ENCODE results near the gene CXXC1.
"Not testable (repeated sequence)": the region's sequence is repeated elsewhere in the genome, so short reads cannot be mapped to it uniquely, and the experiment has no call there.

CXXC1 gene

GRCh38 chr18:50249576-50249975 is 37.9 kb downstream of the CXXC1 start:
- no peak overlapping the region for H3K27ac ChIP-seq (ENCODE audit: low read depth, low read length)
- no peak for TF ChIP-seq EZH2phosphoT487 (conservative IDR thresholded peaks at IDR 0.05; ENCODE audit: low read length)
- TF ChIP-seq CTCF (IDR thresholded peaks at IDR 0.05; ENCODE audit: insufficient read depth, low read length, poor library complexity, severe bottlenecking): no peak
- no peaks in the 10 kb centered on the region for H4K20me1 ChIP-seq (ENCODE audit: low read depth, low read length)
- H3F3A ChIP-seq (ENCODE audit: insufficient read depth): no peaks in the 10 kb centered on the region
- no peaks in the 10 kb centered on the region for H3K79me2 ChIP-seq (ENCODE audit: insufficient read depth, low read length)
- H2AFZ ChIP-seq (ENCODE audit: low read depth, low read length, severe bottlenecking): no peak overlapping the region
- no peak overlapping the region for H3K9ac ChIP-seq (ENCODE audit: low read length)
- no peak overlapping the region for H3K4me2 ChIP-seq (ENCODE audit: low read depth, low read length, poor library complexity, severe bottlenecking)
- no peaks in the 10 kb centered on the region for H3K27me3 ChIP-seq (ENCODE audit: low read length)
- no peaks in the 10 kb centered on the region for H3K9me3 ChIP-seq (ENCODE audit: insufficient read depth, low read length)
- no peak overlapping the region for H3K4me3 ChIP-seq (ENCODE audit: insufficient read depth, low read length, poor library complexity, severe bottlenecking)
- H3K9me2 ChIP-seq (replicated peaks; ENCODE audit: insufficient read depth, low read length): no peaks in the 10 kb centered on the region
- H3K36me3 ChIP-seq (ENCODE audit: low read length): no peaks in the 10 kb centered on the region

GRCh38 chr18:50247561-50247960 is 39.9 kb downstream of the CXXC1 start:
- Histone ChIP-seq H3F3A (ENCODE audit: insufficient read depth) (no peaks in the 10 kb centered on the region), H3K36me3 (ENCODE audit: low read length) (no peaks in the 10 kb centered on the region), H3K9ac (ENCODE audit: low read length) (no peak overlapping the region), H3K9me3 (ENCODE audit: insufficient read depth, low read length) (no peaks in the 10 kb centered on the region), H2AFZ (ENCODE audit: low read depth, low read length, severe bottlenecking) (no peak overlapping the region), H4K20me1 (ENCODE audit: low read depth, low read length) (no peaks in the 10 kb centered on the region), H3K9me2 (replicated peaks; ENCODE audit: insufficient read depth, low read length) (no peaks in the 10 kb centered on the region), H3K27ac (ENCODE audit: low read depth, low read length) (no peak overlapping the region), H3K27me3 (ENCODE audit: low read length) (no peaks in the 10 kb centered on the region), H3K4me2 (ENCODE audit: low read depth, low read length, poor library complexity, severe bottlenecking) (no peak overlapping the region), H3K4me3 (ENCODE audit: insufficient read depth, low read length, poor library complexity, severe bottlenecking) (no peak overlapping the region), H3K79me2 (ENCODE audit: insufficient read depth, low read length) (no peaks in the 10 kb centered on the region)
- TF ChIP-seq CTCF (IDR thresholded peaks at IDR 0.05; ENCODE audit: insufficient read depth, low read length, poor library complexity, severe bottlenecking) (no peak), EZH2phosphoT487 (conservative IDR thresholded peaks at IDR 0.05; ENCODE audit: low read length) (no peak)

GRCh38 chr18:50241768-50242167 is 45.7 kb downstream of the CXXC1 start:
- not testable (repeated sequence) for H3K9ac ChIP-seq (ENCODE audit: low read length); H3K27me3 ChIP-seq (ENCODE audit: low read length); H3K9me3 ChIP-seq (ENCODE audit: insufficient read depth, low read length); H3K27ac ChIP-seq (ENCODE audit: low read depth, low read length); H3K79me2 ChIP-seq (ENCODE audit: insufficient read depth, low read length); H3K36me3 ChIP-seq (ENCODE audit: low read length); H3F3A ChIP-seq (ENCODE audit: insufficient read depth); H3K4me2 ChIP-seq (ENCODE audit: low read depth, low read length, poor library complexity, severe bottlenecking); H2AFZ ChIP-seq (ENCODE audit: low read depth, low read length, severe bottlenecking); H3K9me2 ChIP-seq (replicated peaks; ENCODE audit: insufficient read depth, low read length); H3K4me3 ChIP-seq (ENCODE audit: insufficient read depth, low read length, poor library complexity, severe bottlenecking); H4K20me1 ChIP-seq (ENCODE audit: low read depth, low read length)

GRCh38 chr18:50240080-50240563 is 47.4 kb downstream of the CXXC1 start:
- Histone ChIP-seq H3K9me2 (replicated peaks; ENCODE audit: insufficient read depth, low read length) (no peaks in the 10 kb centered on the region), H2AFZ (ENCODE audit: low read depth, low read length, severe bottlenecking) (no peak overlapping the region), H3K36me3 (ENCODE audit: low read length) (no peaks in the 10 kb centered on the region), H3K4me2 (ENCODE audit: low read depth, low read length, poor library complexity, severe bottlenecking) (no peak overlapping the region), H3K4me3 (ENCODE audit: insufficient read depth, low read length, poor library complexity, severe bottlenecking) (no peak overlapping the region), H3K27me3 (ENCODE audit: low read length) (0 out of 2 replicates have a peak, but pooled peaks cover 7% of the 10 kb centered on the region), H3K79me2 (ENCODE audit: insufficient read depth, low read length) (no peaks in the 10 kb centered on the region), H3F3A (ENCODE audit: insufficient read depth) (no peaks in the 10 kb centered on the region), H3K27ac (ENCODE audit: low read depth, low read length) (no peak overlapping the region), H4K20me1 (ENCODE audit: low read depth, low read length) (no peaks in the 10 kb centered on the region), H3K9me3 (ENCODE audit: insufficient read depth, low read length) (peaks cover 9% of the 10 kb centered on the region; the same call in 1 of the 2 replicates), H3K9ac (ENCODE audit: low read length) (no peak overlapping the region)
- no peak for TF ChIP-seq CTCF (IDR thresholded peaks at IDR 0.05; ENCODE audit: insufficient read depth, low read length, poor library complexity, severe bottlenecking)
- no peak for TF ChIP-seq EZH2phosphoT487 (conservative IDR thresholded peaks at IDR 0.05; ENCODE audit: low read length)

Data from SU-DHL-6 (cell line).